ENCODE measurements around the gene RBM33. TPM values are rescaled to one million over a fixed set of nuclear protein-coding genes. Genes with fewer than 3 reads are reported as not detected.

RBM33 gene
- total RNA-seq, 4 donors from 2014 or later = 62.8 to 129 (median 92.8) TPM

- in situ Hi-C loops (cut with MboI; ENCODE audit: low pct_ligation_motif_present in 1 of 4, low pct_unique_long_range_greater_than_20kb in 1 of 4, low sequenced_read_pairs in 3 of 4) = loop anchor here in 1 of 4 donors (10.0 kb wide), 1 partner anchor 123 kb away; no protein-coding TSS in a partner anchor
These were observed 83.2 kb downstream of the RBM33 start for GRCh38 chr7:155727616-155728015.

GRCh38 chr7:155728116-155728515 lies 83.7 kb downstream of the RBM33 start:
- Histone ChIP-seq H3K36me3 (peaks cover 0 to 10% (median 2%) of the 10 kb centered on the region in 4 donors), H3K9me3 (no peaks in the 10 kb centered on the region), H3K4me3 (no peak overlapping the region), H3K27me3 (no peaks in the 10 kb centered on the region), H3K27ac (no peak overlapping the region), H3K4me1 (peaks cover 0 to 11% (median 7%) of the 10 kb centered on the region in 4 donors)
- TF ChIP-seq CTCF (IDR thresholded peaks at IDR 0.05) = no peak
- TF ChIP-seq POLR2A (IDR thresholded peaks at IDR 0.05) = no peak
- TF ChIP-seq EP300 (IDR thresholded peaks at IDR 0.05; ENCODE audit: low read depth) = no peak
- TF ChIP-seq POLR2AphosphoS5 (IDR thresholded peaks at IDR 0.05) = no peak
- WGBS, 2 donors (ENCODE audit: low coverage in 1 of 2) = 70 to 90% methylated on average over 2 to 6 of the region's 6 CpGs
- DNase-seq = no peak
- intact Hi-C loops (cut with DNase I; ENCODE audit: low total_unique reads) (no loop called here), in situ Hi-C loops (cut with MboI; ENCODE audit: low pct_ligation_motif_present in 1 of 4, low pct_unique_long_range_greater_than_20kb in 1 of 4, low sequenced_read_pairs in 3 of 4) (loop anchor here in 1 of 4 donors (10.0 kb wide), 1 partner anchor 123 kb away; no protein-coding TSS in a partner anchor)

More at GRCh38 chr7:155727616-155728015, 83.2 kb downstream of the RBM33 start:
- H3K4me3 ChIP-seq = no peak overlapping the region
- no peak overlapping the region for H3K27ac ChIP-seq
- DNase-seq = no peak
- no peaks in the 10 kb centered on the region for H3K27me3 ChIP-seq
- intact Hi-C loops (cut with DNase I; ENCODE audit: low total_unique reads) = no loop called here
- H3K9me3 ChIP-seq = no peaks in the 10 kb centered on the region
- no peak for TF ChIP-seq EP300 (IDR thresholded peaks at IDR 0.05; ENCODE audit: low read depth)
- TF ChIP-seq CTCF (IDR thresholded peaks at IDR 0.05) = no peak
- no peak for TF ChIP-seq POLR2AphosphoS5 (IDR thresholded peaks at IDR 0.05)
- no peak for TF ChIP-seq POLR2A (IDR thresholded peaks at IDR 0.05)
- H3K36me3 ChIP-seq = peaks cover 0 to 10% (median 2%) of the 10 kb centered on the region in 4 donors
- peaks cover 0 to 11% (median 7%) of the 10 kb centered on the region in 4 donors for H3K4me1 ChIP-seq
- WGBS, 2 donors (ENCODE audit: low coverage in 1 of 2) = 90 to 93% methylated on average over 3 to 10 of the region's 10 CpGs

- no peak overlapping the region for H3K27ac ChIP-seq
- DNase-seq = peak; percentile 24
- H3K36me3 ChIP-seq = peaks cover 0 to 10% (median 2%) of the 10 kb centered on the region in 4 donors
- 26 to 48% methylated on average over 6 of the region's 6 CpGs for WGBS, 2 donors (ENCODE audit: low coverage in 1 of 2)
- no peaks in the 10 kb centered on the region for H3K27me3 ChIP-seq
- intact Hi-C loops (cut with DNase I; ENCODE audit: low total_unique reads) (no loop called here), in situ Hi-C loops (cut with MboI; ENCODE audit: low pct_ligation_motif_present in 1 of 4, low pct_unique_long_range_greater_than_20kb in 1 of 4, low sequenced_read_pairs in 3 of 4) (loop anchor here in 2 of 4 donors (10.0 kb wide), 1 partner anchor 125 kb away; no protein-coding TSS in a partner anchor)
- peaks cover 0 to 11% (median 7%) of the 10 kb centered on the region in 4 donors for H3K4me1 ChIP-seq
- TF ChIP-seq CTCF (IDR thresholded peaks at IDR 0.05) (no peak), POLR2A (IDR thresholded peaks at IDR 0.05) (no peak)
- H3K9me3 ChIP-seq = no peaks in the 10 kb centered on the region
- no peak overlapping the region for H3K4me3 ChIP-seq
These were observed 85.4 kb downstream of the RBM33 start for GRCh38 chr7:155729847-155730246.

- TF ChIP-seq POLR2AphosphoS5 (IDR thresholded peaks at IDR 0.05) = no peak
- no peak for TF ChIP-seq POLR2A (IDR thresholded peaks at IDR 0.05)
- TF ChIP-seq EP300 (IDR thresholded peaks at IDR 0.05; ENCODE audit: low read depth) = no peak
- TF ChIP-seq CTCF (IDR thresholded peaks at IDR 0.05) = no peak
- Histone ChIP-seq H3K9me3 (no peaks in the 10 kb centered on the region), H3K27me3 (no peaks in the 10 kb centered on the region), H3K4me3 (no peak overlapping the region), H3K4me1 (peaks cover 4 to 20% (median 8%) of the 10 kb centered on the region in 4 donors), H3K36me3 (peaks cover 0 to 10% (median 2%) of the 10 kb centered on the region in 4 donors), H3K27ac (no peak overlapping the region)
- in situ Hi-C loops (cut with MboI; ENCODE audit: low pct_ligation_motif_present in 1 of 4, low pct_unique_long_range_greater_than_20kb in 1 of 4, low sequenced_read_pairs in 3 of 4) = loop anchor here in 1 of 4 donors (10.0 kb wide), 1 partner anchor 127 kb away; no protein-coding TSS in a partner anchor
- intact Hi-C loops (cut with DNase I; ENCODE audit: low total_unique reads) = no loop called here
- WGBS, 2 donors (ENCODE audit: low coverage in 1 of 2) = 77 to 90% methylated on average over 2 to 3 of the region's 3 CpGs
- DNase-seq = no peak
These were observed 86.9 kb downstream of the RBM33 start for GRCh38 chr7:155731380-155731779.
